PC-3 (cell line): ENCODE data around the gene CTNNA3. TPM values are rescaled to one million over a fixed set of nuclear protein-coding genes. Genes with fewer than 3 reads are reported as not detected.
A peak's percentile ranks its signal among the peaks of the same experiment; 100 is the strongest.

Experiments used
- ATAC-seq: fragments of 200-7000 bp; cut with Tn5 transposase; 2 replicates; pipeline ENCODE4 v1.9.1; 2020; ENCODE audit warnings: mild to moderate bottlenecking, moderate library complexity
- BruUV-seq: library from RNA; stranded (reverse); fragments of 400-500 nt; replicated peaks from 2 replicates; lab custom pipeline; 2021; lab: Mats Ljungman, UMichigan
- CTCF ChIA-PET: fragments of 300-600 bp; sonication (Branson Sonifier 250); formaldehyde crosslinking; loops from one replicate; lab custom pipeline; 2022; ENCODE audit warnings: antibody characterized with exemption; lab: Charles Lee
- POLR2A ChIA-PET: fragments of 300-600 bp; sonication (Branson Sonifier 250); formaldehyde crosslinking; loops from one replicate; lab custom pipeline; 2022; ENCODE audit warnings: antibody characterized with exemption; ENCODE audit not compliant: unreplicated experiment; lab: Charles Lee
- DNase-seq: peaks from one replicate; pipeline ENCODE4 v3.0.0-alpha.2; 2015
- H2AFZ ChIP-seq: fragments of 300-600 bp; sonication (generic); 2 replicates; pipeline ENCODE4 v1.6.0; 2016; ENCODE audit warnings: antibody characterized with exemption, low read length
- H3F3A ChIP-seq: fragments of 300-600 bp; sonication (generic); one replicate; pipeline ENCODE4 v1.6.0; 2017; ENCODE audit warnings: antibody characterized with exemption, low read length, control low read depth, mild to moderate bottlenecking; ENCODE audit not compliant: unreplicated experiment
- H3K27ac ChIP-seq: fragments of 300-600 bp; sonication (generic); 2 replicates; pipeline ENCODE4 v1.5.1; 2016; ENCODE audit warnings: mild to moderate bottlenecking, low read length
- H3K27me3 ChIP-seq: fragments of 300-600 bp; sonication (generic); 2 replicates; pipeline ENCODE4 v1.6.1; 2016; ENCODE audit warnings: low read length, mixed read lengths
- H3K36me3 ChIP-seq: fragments of 300-600 bp; sonication (generic); 2 replicates; pipeline ENCODE4 v1.6.1; 2016; ENCODE audit warnings: low read depth, mixed run types, low read length, mixed read lengths
- H3K4me1 ChIP-seq: fragments of 300-600 bp; sonication (generic); 2 replicates; pipeline ENCODE4 v1.5.1; 2016; ENCODE audit warnings: low read length; ENCODE audit not compliant: insufficient read depth
- H3K4me2 ChIP-seq: fragments of 300-600 bp; sonication (generic); 2 replicates; pipeline ENCODE4 v1.6.0; 2016; ENCODE audit warnings: low read length
- H3K4me3 ChIP-seq: fragments of 300-600 bp; sonication (generic); 2 replicates; pipeline ENCODE4 v1.5.1; 2016; ENCODE audit warnings: mild to moderate bottlenecking, low read length, mixed read lengths
- H3K79me2 ChIP-seq: fragments of 300-600 bp; sonication (generic); 2 replicates; pipeline ENCODE4 v1.6.1; 2017; ENCODE audit warnings: low read length, mixed read lengths
- H3K9ac ChIP-seq: fragments of 300-600 bp; sonication (generic); 2 replicates; pipeline ENCODE4 v1.6.0; 2016; ENCODE audit warnings: mild to moderate bottlenecking, low read length
- H3K9me2 ChIP-seq: fragments of 300-600 bp; sonication (generic); replicated peaks from 2 replicates; pipeline ENCODE4 v1.6.1; 2016; ENCODE audit warnings: mixed run types, low read length, mixed read lengths
- H3K9me3 ChIP-seq: fragments of 300-600 bp; sonication (generic); 2 replicates; pipeline ENCODE4 v1.6.1; 2016; ENCODE audit warnings: low read length, mixed read lengths
- H4K20me1 ChIP-seq: fragments of 300-600 bp; sonication (generic); 2 replicates; pipeline ENCODE4 v1.6.1; 2016; ENCODE audit warnings: low read length, mixed read lengths
- CTCF ChIP-seq: fragments of 300-600 bp; sonication (generic); conservative IDR thresholded peaks from 2 replicates; pipeline ENCODE4 v1.5.1; 2017; ENCODE audit warnings: antibody characterized with exemption, low read depth, mild to moderate bottlenecking, low read length
- EZH2 ChIP-seq: fragments of 300-600 bp; sonication (generic); IDR thresholded peaks from one replicate; pipeline ENCODE4 v1.6.1; 2017; ENCODE audit warnings: antibody characterized with exemption, mild to moderate bottlenecking, low read length; ENCODE audit not compliant: unreplicated experiment
- EZH2phosphoT487 ChIP-seq: fragments of 300-600 bp; sonication (generic); IDR thresholded peaks from 2 replicates; pipeline ENCODE4 v1.6.1; 2018; ENCODE audit warnings: mild to moderate bottlenecking, antibody characterized with exemption, low read length, borderline replicate concordance
- intact Hi-C: fragments of 100-400 bp; cut with micrococcal nuclease; formaldehyde crosslinking; loops from 2 replicates; pipeline ENCODE4 v1.9.0; 2023
- total RNA-seq: library from RNA; depleted of rRNA; stranded (reverse); fragments of >200 nt; gene quantifications from 2 replicates; pipeline ENCODE4 v1.2.3, GENCODE V29; 2014

Gene CTNNA3
- total RNA-seq, 1 experiment from 2014 or later = 1.9 TPM

GRCh38 chr10:66649626-66650025 is 1046.4 kb downstream of the CTNNA3 start:
- no TSS peak for BruUV-seq
- ChIA-PET POLR2A (interaction anchor here (0.5 to 0.6 kb wide), 2 partner anchors 143 to 1189 kb away, joined by 3 to 9 read pairs; no protein-coding TSS in a partner anchor), CTCF (no interaction called here)

GRCh38 chr10:66642217-66642616 is 1053.8 kb downstream of the CTNNA3 start:
- no TSS peak for BruUV-seq
- no peak overlapping the region for H3K4me2 ChIP-seq
- H3K4me1 ChIP-seq = peaks cover 19% of the 10 kb centered on the region
- H3K27me3 ChIP-seq = no peaks in the 10 kb centered on the region
- H3K9me3 ChIP-seq = no peaks in the 10 kb centered on the region
- no peak overlapping the region for H3K27ac ChIP-seq
- ChIA-PET POLR2A (no interaction called here), CTCF (no interaction called here)
- no peaks in the 10 kb centered on the region for H3K36me3 ChIP-seq
- ATAC-seq = peak; percentile 70
- H2AFZ ChIP-seq = no peak overlapping the region
- no peaks in the 10 kb centered on the region for H3F3A ChIP-seq
- H4K20me1 ChIP-seq = no peaks in the 10 kb centered on the region
- no peak overlapping the region for H3K4me3 ChIP-seq
- no peaks in the 10 kb centered on the region for H3K79me2 ChIP-seq
- H3K9me2 ChIP-seq = no peaks in the 10 kb centered on the region
- intact Hi-C loops = no loop called here
- TF ChIP-seq CTCF (no peak), EZH2 (no peak), EZH2phosphoT487 (no peak)
- peak; percentile 98 for DNase-seq
- no peak overlapping the region for H3K9ac ChIP-seq

More at GRCh38 chr10:66649626-66650025, 1046.4 kb downstream of the CTNNA3 start:
- DNase-seq (no peak), ATAC-seq (no peak)
- Histone ChIP-seq H3K27me3 (no peaks in the 10 kb centered on the region), H3K9me3 (peaks cover 20% of the 10 kb centered on the region), H3K9ac (no peak overlapping the region), H4K20me1 (no peaks in the 10 kb centered on the region), H3K9me2 (no peaks in the 10 kb centered on the region), H3K4me3 (no peak overlapping the region), H3K4me2 (no peak overlapping the region), H3K79me2 (no peaks in the 10 kb centered on the region), H3K36me3 (0 out of 2 replicates have a peak, but pooled peaks cover 5% of the 10 kb centered on the region), H2AFZ (no peak overlapping the region), H3K4me1 (no peaks in the 10 kb centered on the region), H3K27ac (no peak overlapping the region), H3F3A (no peaks in the 10 kb centered on the region)
- TF ChIP-seq EZH2 = no peak
- TF ChIP-seq CTCF = no peak
- TF ChIP-seq EZH2phosphoT487 = no peak
- intact Hi-C loops = no loop called here

- intact Hi-C loops = no loop called here
Observed at GRCh38 chr10:66639371-66639770, 1056.6 kb downstream of the CTNNA3 start.

More at GRCh38 chr10:66639371-66639770, 1056.6 kb downstream of the CTNNA3 start:
- H4K20me1 ChIP-seq = no peaks in the 10 kb centered on the region
- DNase-seq (peak; percentile 69), ATAC-seq (peak; percentile 21)
- peak overlapping the region; percentile 2; the same call in 1 of the 2 replicates for H3K4me2 ChIP-seq
- H3F3A ChIP-seq = no peaks in the 10 kb centered on the region
- TF ChIP-seq EZH2phosphoT487 = no peak
- TF ChIP-seq CTCF = no peak
- no peak for TF ChIP-seq EZH2
- H3K4me1 ChIP-seq = peaks cover 19% of the 10 kb centered on the region
- BruUV-seq = no TSS peak
- H3K9me3 ChIP-seq = no peaks in the 10 kb centered on the region
- H3K27me3 ChIP-seq = no peaks in the 10 kb centered on the region
- H3K36me3 ChIP-seq = no peaks in the 10 kb centered on the region
- no peak overlapping the region for H3K4me3 ChIP-seq
- H3K9me2 ChIP-seq = no peaks in the 10 kb centered on the region
- no peak overlapping the region for H3K9ac ChIP-seq
- POLR2A ChIA-PET = no interaction called here
- no peak overlapping the region for H3K27ac ChIP-seq
- no peaks in the 10 kb centered on the region for H3K79me2 ChIP-seq
- CTCF ChIA-PET = no interaction called here
- no peak overlapping the region for H2AFZ ChIP-seq
